BLaER1 (cell line): ENCODE measurements around the gene ADD2.

Source experiments
- H3K27ac ChIP-seq: shearing (Covaris generic); formaldehyde crosslinking; 2 replicates; pipeline ENCODE4 v1.8.1; 2022
- H3K27me3 ChIP-seq: shearing (Covaris generic); formaldehyde crosslinking; 2 replicates; pipeline ENCODE4 v1.8.1; 2022
- H3K36me3 ChIP-seq: shearing (Covaris generic); formaldehyde crosslinking; 2 replicates; pipeline ENCODE4 v1.8.1; 2022
- H3K4me1 ChIP-seq: shearing (Covaris generic); formaldehyde crosslinking; 2 replicates; pipeline ENCODE4 v1.8.1; 2022
- H3K4me2 ChIP-seq: shearing (Covaris generic); formaldehyde crosslinking; 2 replicates; pipeline ENCODE4 v1.8.1; 2022
- H3K4me3 ChIP-seq: shearing (Covaris generic); formaldehyde crosslinking; 2 replicates; pipeline ENCODE4 v1.8.1; 2022
- H3K9ac ChIP-seq: shearing (Covaris generic); formaldehyde crosslinking; 2 replicates; pipeline ENCODE4 v1.8.1; 2022
- H3K9me3 ChIP-seq: shearing (Covaris generic); formaldehyde crosslinking; 2 replicates; pipeline ENCODE4 v1.8.1; 2022
- H4K20me1 ChIP-seq: shearing (Covaris generic); formaldehyde crosslinking; 2 replicates; pipeline ENCODE4 v1.8.1; 2022
- Cebpa-rat ChIP-seq: shearing (Covaris generic); IDR thresholded peaks from 2 replicates; pipeline ENCODE4 v1.8.1; 2022

The ADD2 gene

DNA sequence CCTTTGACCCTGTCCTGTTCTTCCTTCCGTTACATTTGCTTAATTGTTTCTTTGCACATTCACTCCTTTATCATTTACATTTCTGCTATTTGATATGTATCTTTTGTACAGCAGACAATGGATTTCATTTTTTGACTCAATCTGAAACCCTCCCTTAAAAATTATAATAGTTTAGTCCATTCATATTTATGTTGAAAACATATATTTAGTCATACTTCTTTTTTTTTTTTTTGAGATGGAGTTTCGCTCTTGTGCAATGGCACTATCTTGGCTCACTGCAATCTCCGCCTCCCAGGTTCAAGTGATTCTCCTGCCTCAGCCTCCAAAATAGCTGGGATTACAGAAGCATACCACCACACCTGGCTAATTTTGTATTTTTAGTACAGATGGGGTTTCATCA is 119.0 kb downstream of the ADD2 start:
- no peak for TF ChIP-seq Cebpa-rat
- Histone ChIP-seq H3K36me3 (no peaks in the 10 kb centered on the region), H3K9me3 (0 out of 2 replicates have a peak, but pooled peaks cover 6% of the 10 kb centered on the region), H3K27ac (no peak overlapping the region), H3K4me3 (no peak overlapping the region), H3K27me3 (no peaks in the 10 kb centered on the region), H3K9ac (no peak overlapping the region), H4K20me1 (no peaks in the 10 kb centered on the region), H3K4me2 (no peak overlapping the region), H3K4me1 (no peaks in the 10 kb centered on the region)

- no peak overlapping the region for H3K4me3 ChIP-seq
- H3K36me3 ChIP-seq, result no peaks in the 10 kb centered on the region
- H3K27ac ChIP-seq, result no peak overlapping the region
- H3K4me1 ChIP-seq, result no peaks in the 10 kb centered on the region
- 0 out of 2 replicates have a peak, but pooled peaks cover 6% of the 10 kb centered on the region for H3K9me3 ChIP-seq
- no peak for TF ChIP-seq Cebpa-rat
- no peaks in the 10 kb centered on the region for H4K20me1 ChIP-seq
- H3K27me3 ChIP-seq, result no peaks in the 10 kb centered on the region
- no peak overlapping the region for H3K4me2 ChIP-seq
- no peak overlapping the region for H3K9ac ChIP-seq
These were observed 120.0 kb downstream of the ADD2 start for GRCh38 chr2:70647873-70648481.

DNA sequence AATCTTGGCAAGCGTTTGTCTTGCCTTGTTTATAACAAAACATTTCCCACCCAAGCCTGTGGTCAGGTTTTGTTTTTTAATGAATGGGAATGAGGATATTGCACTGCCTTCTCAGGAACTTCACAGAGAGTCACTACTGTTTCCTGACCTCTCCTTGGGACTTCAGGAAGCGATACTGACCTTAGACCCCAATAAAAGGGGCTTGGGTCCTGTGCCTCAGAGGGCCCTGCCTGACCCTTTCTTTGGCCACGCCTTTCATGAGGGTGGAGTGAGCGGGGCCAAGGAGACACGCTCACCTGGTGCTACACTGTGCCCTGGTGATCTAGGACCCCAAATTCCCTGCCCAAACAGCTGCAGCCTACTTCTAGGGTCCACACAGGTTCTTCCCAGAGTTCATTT is 121.6 kb downstream of the ADD2 start:
- Histone ChIP-seq H3K4me3 (no peak overlapping the region), H4K20me1 (no peaks in the 10 kb centered on the region), H3K27me3 (no peaks in the 10 kb centered on the region), H3K9me3 (no peaks in the 10 kb centered on the region), H3K4me2 (no peak overlapping the region), H3K36me3 (no peaks in the 10 kb centered on the region), H3K27ac (no peak overlapping the region), H3K9ac (no peak overlapping the region), H3K4me1 (no peaks in the 10 kb centered on the region)
- no peak for TF ChIP-seq Cebpa-rat

DNA sequence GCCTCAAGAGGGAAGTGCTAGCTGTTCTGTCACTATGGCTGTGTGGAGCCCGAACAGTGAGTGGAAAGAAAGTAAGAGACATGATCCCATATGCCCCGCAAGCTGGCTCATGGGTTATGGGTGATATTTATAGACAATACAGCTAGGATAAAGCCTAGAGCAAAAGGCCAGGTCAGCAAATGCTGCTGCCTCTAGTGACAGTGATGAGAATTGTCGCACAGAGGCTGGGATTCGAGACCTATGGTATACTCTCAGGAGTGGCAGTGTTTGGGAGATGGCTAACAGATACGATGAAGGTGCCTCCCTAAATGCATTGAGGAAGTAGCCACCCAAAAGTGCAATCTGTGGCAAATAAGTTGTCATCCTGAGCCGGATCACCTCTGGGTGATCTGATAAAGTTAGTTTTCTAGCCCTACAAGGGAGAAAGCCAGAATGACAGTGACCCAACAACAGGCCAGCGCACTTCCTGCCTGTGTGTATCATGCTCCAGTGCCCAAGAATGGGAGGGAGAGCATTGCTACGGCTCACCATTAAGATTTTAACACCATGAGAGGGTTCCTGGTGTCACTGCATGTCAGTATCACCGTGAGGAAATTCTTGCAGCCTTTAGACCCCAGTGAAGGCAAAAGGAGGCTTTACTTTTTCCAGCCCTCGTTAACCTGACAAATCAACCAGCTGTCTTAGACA is 122.1 kb downstream of the ADD2 start:
- Histone ChIP-seq H3K36me3 (no peaks in the 10 kb centered on the region), H3K4me3 (no peak overlapping the region), H4K20me1 (no peaks in the 10 kb centered on the region), H3K4me1 (no peaks in the 10 kb centered on the region), H3K27ac (no peak overlapping the region), H3K27me3 (no peaks in the 10 kb centered on the region), H3K4me2 (no peak overlapping the region), H3K9ac (no peak overlapping the region), H3K9me3 (no peaks in the 10 kb centered on the region)
- no peak for TF ChIP-seq Cebpa-rat

DNA sequence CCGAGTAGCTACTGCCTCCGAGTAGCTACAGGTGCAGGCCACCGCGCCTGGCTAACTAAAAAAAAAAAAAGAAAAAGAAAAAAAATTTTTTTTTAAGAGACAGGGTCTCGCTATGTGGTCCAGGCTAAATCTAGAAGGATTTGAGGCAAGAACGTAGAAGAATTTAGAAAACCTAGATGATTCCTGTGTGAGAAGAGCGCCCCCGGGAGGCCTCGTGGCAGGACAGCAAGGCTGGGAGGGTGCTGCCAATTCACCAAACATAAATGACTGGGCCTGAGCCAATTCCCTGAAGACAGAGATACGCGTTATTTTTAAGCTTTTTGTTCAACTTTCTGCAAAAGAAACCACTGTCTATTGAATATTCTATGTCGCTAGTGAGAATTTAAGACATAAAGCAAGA is 124.3 kb downstream of the ADD2 start:
- Histone ChIP-seq H3K4me2 (no peak overlapping the region), H3K27me3 (no peaks in the 10 kb centered on the region)

DNA sequence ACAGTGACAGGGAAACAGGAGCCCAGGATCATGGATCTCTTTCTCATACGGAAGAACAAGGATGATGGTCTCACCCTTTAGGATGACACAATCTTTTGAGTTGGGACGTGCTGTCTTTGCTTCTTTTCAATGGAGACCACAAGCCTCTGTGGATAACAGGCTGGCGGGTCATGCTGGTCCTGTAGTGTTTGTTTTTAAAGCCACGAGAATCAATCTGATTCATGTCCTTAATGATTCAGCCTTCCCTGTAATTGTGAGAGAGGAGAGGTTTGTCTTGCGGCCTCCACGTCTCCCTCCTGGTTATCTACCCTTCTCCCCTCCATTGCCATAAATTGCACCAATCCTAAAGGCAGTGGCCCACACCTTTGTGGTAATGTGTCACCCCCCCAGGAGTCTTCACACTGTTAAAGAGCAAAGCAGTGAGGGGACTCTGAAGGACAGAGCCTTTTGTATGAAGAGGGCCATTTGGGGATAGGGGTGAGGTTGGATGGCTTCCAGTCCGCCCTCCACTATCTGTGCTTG is 126.7 kb downstream of the ADD2 start:
- Histone ChIP-seq H3K36me3 (no peaks in the 10 kb centered on the region), H4K20me1 (no peaks in the 10 kb centered on the region), H3K4me2 (no peak overlapping the region), H3K27me3 (no peaks in the 10 kb centered on the region), H3K27ac (no peak overlapping the region), H3K9ac (no peak overlapping the region), H3K9me3 (no peaks in the 10 kb centered on the region), H3K4me1 (no peaks in the 10 kb centered on the region), H3K4me3 (no peak overlapping the region)
- TF ChIP-seq Cebpa-rat, result no peak

More for the DNA sequence above, 124.3 kb downstream of the ADD2 start:
- no peak overlapping the region for H3K9ac ChIP-seq
- H3K4me3 ChIP-seq, result no peak overlapping the region
- no peaks in the 10 kb centered on the region for H3K4me1 ChIP-seq
- H3K9me3 ChIP-seq, result no peaks in the 10 kb centered on the region
- H3K36me3 ChIP-seq, result no peaks in the 10 kb centered on the region
- TF ChIP-seq Cebpa-rat, result no peak
- no peak overlapping the region for H3K27ac ChIP-seq
- no peaks in the 10 kb centered on the region for H4K20me1 ChIP-seq

DNA sequence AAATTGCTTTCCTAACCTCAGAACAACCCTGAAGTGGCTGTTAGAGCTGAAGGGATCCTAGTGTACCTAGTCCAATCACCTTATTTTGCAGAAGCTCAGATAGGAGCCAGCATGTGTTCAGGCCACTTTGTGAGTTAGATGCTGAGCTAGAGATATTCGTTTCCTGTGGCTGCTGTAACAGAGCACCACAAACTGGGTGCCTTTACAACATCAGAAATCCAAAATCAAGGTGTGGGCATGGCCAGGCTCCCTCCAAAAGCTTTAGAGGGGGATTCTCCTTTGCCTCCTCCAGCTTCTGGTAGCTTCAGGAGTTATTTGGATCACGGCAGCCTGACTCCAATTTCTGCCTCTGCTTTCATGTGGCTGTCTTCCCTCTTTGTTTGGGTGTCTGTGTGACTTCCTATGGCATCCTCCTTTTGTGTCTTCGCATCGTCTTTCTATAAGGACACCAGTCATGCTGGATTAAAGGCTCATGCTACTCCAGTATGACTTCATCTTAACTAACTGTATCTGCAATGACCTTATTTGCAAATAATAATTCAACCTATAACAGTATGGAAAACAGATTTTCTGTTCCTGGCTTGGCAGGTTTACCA is 128.1 kb downstream of the ADD2 start:
- Histone ChIP-seq H3K36me3 (no peaks in the 10 kb centered on the region), H4K20me1 (no peaks in the 10 kb centered on the region), H3K9ac (no peak overlapping the region), H3K9me3 (peaks cover 6% of the 10 kb centered on the region; the same call in 1 of the 2 replicates), H3K27me3 (no peaks in the 10 kb centered on the region), H3K27ac (no peak overlapping the region), H3K4me3 (no peak overlapping the region), H3K4me1 (no peaks in the 10 kb centered on the region), H3K4me2 (no peak overlapping the region)
- TF ChIP-seq Cebpa-rat, result no peak

DNA sequence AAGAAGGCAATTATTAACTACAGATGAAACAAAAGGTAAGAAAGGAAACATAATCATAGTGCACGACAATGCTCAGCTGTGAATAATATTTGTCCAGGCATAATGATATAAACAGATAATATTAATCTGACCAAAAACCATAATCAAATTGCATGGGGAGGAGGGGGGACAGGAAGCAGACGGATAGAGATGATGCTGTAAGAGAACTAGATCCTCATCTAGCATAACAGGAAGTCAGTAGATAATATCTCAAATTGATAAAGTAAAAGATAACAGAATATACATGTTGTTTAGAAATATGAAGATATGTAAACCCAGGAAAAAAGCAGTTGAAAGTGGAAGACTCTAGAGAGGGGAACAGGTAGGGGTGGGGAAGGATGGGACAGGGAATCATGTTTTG is 129.4 kb downstream of the ADD2 start:
- Histone ChIP-seq H3K27ac (no peak overlapping the region), H3K9me3 (peaks cover 20% of the 10 kb centered on the region; the same call in 1 of the 2 replicates), H4K20me1 (no peaks in the 10 kb centered on the region), H3K4me3 (no peak overlapping the region), H3K36me3 (no peaks in the 10 kb centered on the region), H3K4me2 (no peak overlapping the region), H3K4me1 (no peaks in the 10 kb centered on the region), H3K27me3 (no peaks in the 10 kb centered on the region), H3K9ac (no peak overlapping the region)
- no peak for TF ChIP-seq Cebpa-rat

DNA sequence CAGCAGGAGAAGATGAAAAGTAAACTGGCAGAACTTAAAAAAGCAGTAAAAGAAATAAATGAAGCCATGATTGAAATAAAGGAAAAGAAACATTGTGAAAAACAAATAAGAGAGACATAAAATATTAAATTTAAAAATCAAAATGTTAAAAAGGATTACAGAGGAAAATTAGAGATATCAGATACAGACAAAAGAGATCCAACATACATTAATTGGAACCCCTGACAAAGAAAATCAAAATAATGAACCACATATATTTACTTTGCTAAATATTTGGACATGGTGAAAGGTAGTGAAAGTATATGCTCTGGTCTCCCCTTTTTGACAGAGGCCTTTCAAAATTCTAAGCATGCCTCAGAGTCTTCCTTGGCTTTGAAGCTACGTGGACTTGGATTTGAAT is 134.5 kb downstream of the ADD2 start:
- H3K4me2 ChIP-seq, result no peak overlapping the region
- TF ChIP-seq Cebpa-rat, result no peak
- no peak overlapping the region for H3K9ac ChIP-seq
- peaks cover 21% of the 10 kb centered on the region for H3K9me3 ChIP-seq
- no peak overlapping the region for H3K4me3 ChIP-seq
- H4K20me1 ChIP-seq, result no peaks in the 10 kb centered on the region
- H3K27me3 ChIP-seq, result no peaks in the 10 kb centered on the region
- no peak overlapping the region for H3K27ac ChIP-seq
- 0 out of 2 replicates have a peak, but pooled peaks cover 5% of the 10 kb centered on the region for H3K4me1 ChIP-seq
- no peaks in the 10 kb centered on the region for H3K36me3 ChIP-seq

DNA sequence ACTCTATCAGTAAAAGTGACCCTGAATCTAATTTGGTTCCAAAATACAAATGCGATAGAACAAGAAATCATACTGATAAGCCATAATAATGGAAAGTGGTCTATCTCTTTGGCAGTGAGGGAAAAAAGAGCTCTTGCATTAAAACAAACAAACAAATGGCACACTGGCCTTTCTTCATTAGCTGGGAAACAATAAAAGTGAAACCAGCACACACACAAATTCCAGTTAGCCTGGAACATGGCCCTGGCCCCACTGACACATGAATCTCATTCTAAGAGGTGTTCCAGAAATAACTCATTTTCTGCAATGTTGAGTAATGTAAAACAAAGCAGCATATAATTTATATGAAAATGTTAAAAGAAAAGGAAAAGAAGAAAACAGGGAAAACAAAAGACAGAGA is 135.0 kb downstream of the ADD2 start:
- no peak for TF ChIP-seq Cebpa-rat
- H3K4me2 ChIP-seq, result no peak overlapping the region

More for the DNA sequence above, 135.0 kb downstream of the ADD2 start:
- no peak overlapping the region for H3K9ac ChIP-seq
- 0 out of 2 replicates have a peak, but pooled peaks cover 5% of the 10 kb centered on the region for H3K4me1 ChIP-seq
- H3K9me3 ChIP-seq, result peaks cover 21% of the 10 kb centered on the region
- H3K27me3 ChIP-seq, result no peaks in the 10 kb centered on the region
- no peaks in the 10 kb centered on the region for H3K36me3 ChIP-seq
- no peak overlapping the region for H3K4me3 ChIP-seq
- no peak overlapping the region for H3K27ac ChIP-seq
- H4K20me1 ChIP-seq, result no peaks in the 10 kb centered on the region
